GM23338 (cell line): ENCODE results near the gene FBN2. TPM values are rescaled to one million over a fixed set of nuclear protein-coding genes. Genes with fewer than 3 reads are reported as not detected.

Experiments used
- ATAC-seq: fragments of 200-7000 bp; cut with Tn5 transposase; 3 replicates; pipeline ENCODE4 v1.9.1; 2020
- DNase-seq: peaks from one replicate; pipeline ENCODE4 v3.0.0-alpha.2; 2015; ENCODE audit warnings: low spot score
- H2AFZ ChIP-seq: fragments of 200-600 bp; sonication (generic); 2 replicates; pipeline ENCODE4 v1.8.0; 2016; ENCODE audit warnings: antibody characterized with exemption, mild to moderate bottlenecking, moderate library complexity
- H3F3A ChIP-seq: fragments of 200-600 bp; sonication (generic); replicated peaks from 2 replicates; pipeline ENCODE4 v1.8.0; 2017; ENCODE audit warnings: antibody characterized with exemption, mixed run types, low read depth
- H3K27ac ChIP-seq: fragments of 200-600 bp; sonication (generic); 2 replicates; pipeline ENCODE4 v1.6.1; 2016; ENCODE audit warnings: low read depth
- H3K27me3 ChIP-seq: fragments of 200-600 bp; sonication (generic); 2 replicates; pipeline ENCODE4 v1.8.0; 2016; ENCODE audit warnings: mild to moderate bottlenecking, mixed run types, moderate library complexity; ENCODE audit not compliant: insufficient read depth
- H3K36me3 ChIP-seq: fragments of 200-600 bp; sonication (generic); 2 replicates; pipeline ENCODE4 v1.8.0; 2016; ENCODE audit warnings: mild to moderate bottlenecking; ENCODE audit not compliant: insufficient read depth
- H3K4me1 ChIP-seq: fragments of 200-600 bp; sonication (generic); 2 replicates; pipeline ENCODE4 v1.8.0; 2016; ENCODE audit warnings: mild to moderate bottlenecking, moderate library complexity; ENCODE audit not compliant: insufficient read depth
- H3K4me2 ChIP-seq: fragments of 200-600 bp; sonication (generic); 2 replicates; pipeline ENCODE4 v1.7.1; 2017; ENCODE audit warnings: mixed run types
- H3K4me3 ChIP-seq: fragments of 200-600 bp; sonication (generic); 2 replicates; pipeline ENCODE4 v1.6.1; 2016; ENCODE audit warnings: mixed run types
- H3K79me2 ChIP-seq: fragments of 200-600 bp; sonication (generic); replicated peaks from 2 replicates; pipeline ENCODE4 v1.8.0; 2017; ENCODE audit warnings: mild to moderate bottlenecking; ENCODE audit not compliant: insufficient read depth
- H3K9me2 ChIP-seq: fragments of 200-600 bp; sonication (generic); 2 replicates; pipeline ENCODE4 v1.8.0; 2017; ENCODE audit not compliant: insufficient read depth
- H4K20me1 ChIP-seq: fragments of 200-600 bp; sonication (generic); replicated peaks from 2 replicates; pipeline ENCODE4 v1.8.0; 2017; ENCODE audit warnings: mild to moderate bottlenecking; ENCODE audit not compliant: insufficient read depth
- H3K27ac Mint-ChIP-seq: 2 replicates; pipeline ENCODE4 v1.8.0; 2020; ENCODE audit warnings: inconsistent platforms, mild to moderate bottlenecking, moderate library complexity, mixed read lengths
- H3K27me3 Mint-ChIP-seq: 3 replicates; pipeline ENCODE4 v1.8.0; 2022; ENCODE audit warnings: low read depth, mild to moderate bottlenecking, moderate library complexity, mixed read lengths, inconsistent platforms; ENCODE audit not compliant: insufficient read depth, poor library complexity
- H3K36me3 Mint-ChIP-seq: 3 replicates; pipeline ENCODE4 v1.8.0; 2021; ENCODE audit warnings: low read depth, mild to moderate bottlenecking, inconsistent platforms, moderate library complexity, mixed read lengths
- H3K4me1 Mint-ChIP-seq: 3 replicates; pipeline ENCODE4 v1.8.0; 2020; ENCODE audit warnings: mild to moderate bottlenecking, inconsistent platforms, mixed read lengths
- H3K4me3 Mint-ChIP-seq: 3 replicates; pipeline ENCODE4 v1.8.0; 2021; ENCODE audit warnings: moderate library complexity, mild to moderate bottlenecking, inconsistent platforms, mixed read lengths
- H3K9me3 Mint-ChIP-seq: 3 replicates; pipeline ENCODE4 v1.8.0; 2020; ENCODE audit warnings: moderate library complexity, mild to moderate bottlenecking, inconsistent platforms, mixed read lengths
- CREB1 ChIP-seq: fragments of 250-450 bp; sonication (Bioruptor Pico); IDR thresholded peaks from 2 replicates; pipeline ENCODE4 v1.5.0; 2020; ENCODE audit warnings: low read depth, mild to moderate bottlenecking, moderate library complexity
- EZH2 ChIP-seq: fragments of 200-600 bp; sonication (generic); IDR thresholded peaks from one replicate; pipeline ENCODE4 v1.8.0; 2017; ENCODE audit warnings: antibody characterized with exemption, mild to moderate bottlenecking, low read depth; ENCODE audit not compliant: unreplicated experiment
- EZH2phosphoT487 ChIP-seq: fragments of 200-600 bp; sonication (generic); IDR thresholded peaks from one replicate; pipeline ENCODE4 v1.8.1; 2018; ENCODE audit warnings: antibody characterized with exemption; ENCODE audit not compliant: unreplicated experiment
- JUNB ChIP-seq: IDR thresholded peaks from one replicate; pipeline ENCODE4 v1.6.1; 2016; ENCODE audit warnings: antibody characterized with exemption; ENCODE audit not compliant: unreplicated experiment
- REST ChIP-seq: IDR thresholded peaks from one replicate; pipeline ENCODE4 v1.6.1; 2018; ENCODE audit warnings: antibody characterized with exemption; ENCODE audit not compliant: unreplicated experiment
- STAT1 ChIP-seq: IDR thresholded peaks from one replicate; pipeline ENCODE4 v1.6.1; 2016; ENCODE audit warnings: antibody characterized with exemption; ENCODE audit not compliant: unreplicated experiment
- ZNF114 ChIP-seq: fragments of 250-450 bp; sonication (Bioruptor Pico); IDR thresholded peaks from 2 replicates; pipeline ENCODE4 v1.5.0; 2020; ENCODE audit warnings: mild to moderate bottlenecking, moderate library complexity
- ZNF331 ChIP-seq: fragments of 250-450 bp; sonication (Bioruptor Pico); IDR thresholded peaks from 2 replicates; pipeline ENCODE4 v1.5.0; 2020; ENCODE audit warnings: low read depth, mild to moderate bottlenecking, moderate library complexity
- polyA plus RNA-seq: library from polyadenylated mRNA; unstranded; fragments of >200 nt; fragmentation: Nextera tagmentation; extraction: Ambion mirVana; gene quantifications from 2 replicates; pipeline ENCODE4 v1.2.1, GENCODE V29; 2016
- total RNA-seq: library from RNA; depleted of rRNA; stranded (reverse); fragments of >200 nt; shearing (Covaris generic); gene quantifications from 2 replicates; pipeline ENCODE4 v1.2.3, GENCODE V29; 2014
- TF ChIP-seq, protein P1 (sequence below): fragments of 250-450 bp; sonication (Bioruptor Pico); IDR thresholded peaks from 2 replicates; pipeline ENCODE4 v1.5.0; 2020; ENCODE audit warnings: mild to moderate bottlenecking, moderate library complexity

The FBN2 gene
- total and polyA plus RNA-seq, 2 experiments from 2014 or later, result 2.6 to 13.6 TPM

- no peaks in the 10 kb centered on the region for H3K36me3 ChIP-seq
- no peak overlapping the region for H3K27ac ChIP-seq
- Mint-ChIP-seq H3K36me3 (no peaks in the 10 kb centered on the region), H3K9me3 (no peaks in the 10 kb centered on the region; the same call in 2 of the 3 replicates), H3K27me3 (peaks cover 2% of the 10 kb centered on the region), H3K4me3 (no peak overlapping the region), H3K4me1 (peaks cover 2% of the 10 kb centered on the region; the same call in 2 of the 3 replicates), H3K27ac (no peak overlapping the region)
- H4K20me1 ChIP-seq, result no peaks in the 10 kb centered on the region
- ATAC-seq, result no peak
- H3K9me2 ChIP-seq, result 0 out of 2 replicates have a peak, but pooled peaks cover 3% of the 10 kb centered on the region
- no peak overlapping the region for H2AFZ ChIP-seq
- H3K4me2 ChIP-seq, result no peak overlapping the region
- no peaks in the 10 kb centered on the region for H3K79me2 ChIP-seq
- H3K27me3 ChIP-seq, result no peaks in the 10 kb centered on the region
- no peak overlapping the region for H3K4me3 ChIP-seq
- DNase-seq, result no peak
- no peaks in the 10 kb centered on the region for H3F3A ChIP-seq
- no peak for TF ChIP-seq EZH2
- no peak for TF ChIP-seq ZNF331
- TF ChIP-seq REST, result no peak
- no peak for TF ChIP-seq EZH2phosphoT487
- TF ChIP-seq ZNF114 (CRISPR knock-in tag), result no peak
- no peak for TF ChIP-seq JUNB
- TF ChIP-seq CREB1 (CRISPR knock-in tag), result no peak
- TF ChIP-seq, protein P1, sequence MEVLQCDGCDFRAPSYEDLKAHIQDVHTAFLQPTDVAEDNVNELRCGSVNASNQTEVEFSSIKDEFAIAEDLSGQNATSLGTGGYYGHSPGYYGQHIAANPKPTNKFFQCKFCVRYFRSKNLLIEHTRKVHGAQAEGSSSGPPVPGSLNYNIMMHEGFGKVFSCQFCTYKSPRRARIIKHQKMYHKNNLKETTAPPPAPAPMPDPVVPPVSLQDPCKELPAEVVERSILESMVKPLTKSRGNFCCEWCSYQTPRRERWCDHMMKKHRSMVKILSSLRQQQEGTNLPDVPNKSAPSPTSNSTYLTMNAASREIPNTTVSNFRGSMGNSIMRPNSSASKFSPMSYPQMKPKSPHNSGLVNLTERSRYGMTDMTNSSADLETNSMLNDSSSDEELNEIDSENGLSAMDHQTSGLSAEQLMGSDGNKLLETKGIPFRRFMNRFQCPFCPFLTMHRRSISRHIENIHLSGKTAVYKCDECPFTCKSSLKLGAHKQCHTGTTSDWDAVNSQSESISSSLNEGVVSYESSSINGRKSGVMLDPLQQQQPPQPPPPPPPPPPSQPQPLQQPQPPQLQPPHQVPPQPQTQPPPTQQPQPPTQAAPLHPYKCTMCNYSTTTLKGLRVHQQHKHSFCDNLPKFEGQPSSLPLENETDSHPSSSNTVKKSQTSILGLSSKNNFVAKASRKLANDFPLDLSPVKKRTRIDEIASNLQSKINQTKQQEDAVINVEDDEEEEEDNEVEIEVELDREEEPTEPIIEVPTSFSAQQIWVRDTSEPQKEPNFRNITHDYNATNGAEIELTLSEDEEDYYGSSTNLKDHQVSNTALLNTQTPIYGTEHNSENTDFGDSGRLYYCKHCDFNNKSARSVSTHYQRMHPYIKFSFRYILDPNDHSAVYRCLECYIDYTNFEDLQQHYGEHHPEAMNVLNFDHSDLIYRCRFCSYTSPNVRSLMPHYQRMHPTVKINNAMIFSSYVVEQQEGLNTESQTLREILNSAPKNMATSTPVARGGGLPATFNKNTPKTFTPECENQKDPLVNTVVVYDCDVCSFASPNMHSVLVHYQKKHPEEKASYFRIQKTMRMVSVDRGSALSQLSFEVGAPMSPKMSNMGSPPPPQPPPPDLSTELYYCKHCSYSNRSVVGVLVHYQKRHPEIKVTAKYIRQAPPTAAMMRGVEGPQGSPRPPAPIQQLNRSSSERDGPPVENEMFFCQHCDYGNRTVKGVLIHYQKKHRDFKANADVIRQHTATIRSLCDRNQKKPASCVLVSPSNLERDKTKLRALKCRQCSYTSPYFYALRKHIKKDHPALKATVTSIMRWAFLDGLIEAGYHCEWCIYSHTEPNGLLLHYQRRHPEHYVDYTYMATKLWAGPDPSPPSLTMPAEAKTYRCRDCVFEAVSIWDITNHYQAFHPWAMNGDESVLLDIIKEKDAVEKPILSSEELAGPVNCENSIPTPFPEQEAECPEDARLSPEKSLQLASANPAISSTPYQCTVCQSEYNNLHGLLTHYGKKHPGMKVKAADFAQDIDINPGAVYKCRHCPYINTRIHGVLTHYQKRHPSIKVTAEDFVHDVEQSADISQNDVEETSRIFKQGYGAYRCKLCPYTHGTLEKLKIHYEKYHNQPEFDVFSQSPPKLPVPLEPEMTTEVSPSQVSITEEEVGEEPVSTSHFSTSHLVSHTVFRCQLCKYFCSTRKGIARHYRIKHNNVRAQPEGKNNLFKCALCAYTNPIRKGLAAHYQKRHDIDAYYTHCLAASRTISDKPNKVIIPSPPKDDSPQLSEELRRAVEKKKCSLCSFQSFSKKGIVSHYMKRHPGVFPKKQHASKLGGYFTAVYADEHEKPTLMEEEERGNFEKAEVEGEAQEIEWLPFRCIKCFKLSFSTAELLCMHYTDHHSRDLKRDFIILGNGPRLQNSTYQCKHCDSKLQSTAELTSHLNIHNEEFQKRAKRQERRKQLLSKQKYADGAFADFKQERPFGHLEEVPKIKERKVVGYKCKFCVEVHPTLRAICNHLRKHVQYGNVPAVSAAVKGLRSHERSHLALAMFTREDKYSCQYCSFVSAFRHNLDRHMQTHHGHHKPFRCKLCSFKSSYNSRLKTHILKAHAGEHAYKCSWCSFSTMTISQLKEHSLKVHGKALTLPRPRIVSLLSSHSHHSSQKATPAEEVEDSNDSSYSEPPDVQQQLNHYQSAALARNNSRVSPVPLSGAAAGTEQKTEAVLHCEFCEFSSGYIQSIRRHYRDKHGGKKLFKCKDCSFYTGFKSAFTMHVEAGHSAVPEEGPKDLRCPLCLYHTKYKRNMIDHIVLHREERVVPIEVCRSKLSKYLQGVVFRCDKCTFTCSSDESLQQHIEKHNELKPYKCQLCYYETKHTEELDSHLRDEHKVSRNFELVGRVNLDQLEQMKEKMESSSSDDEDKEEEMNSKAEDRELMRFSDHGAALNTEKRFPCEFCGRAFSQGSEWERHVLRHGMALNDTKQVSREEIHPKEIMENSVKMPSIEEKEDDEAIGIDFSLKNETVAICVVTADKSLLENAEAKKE, result no peak
- TF ChIP-seq STAT1, result no peak
- H3K4me1 ChIP-seq, result peaks cover 6% of the 10 kb centered on the region
Measured at GRCh38 chr5:128574041-128574440, 36.0 kb upstream of the FBN2 start.
